GM18517 (cell line): ENCODE data around the gene KAZN.

ENCODE experiments used
- ATAC-seq: cut with Tn5 transposase; IDR thresholded peaks from one replicate; pipeline ENCODE4 v1.9.1; 2021; ENCODE audit warnings: mild to moderate bottlenecking, moderate library complexity; ENCODE audit not compliant: unreplicated experiment

The KAZN gene

GRCh38 chr1:15064217-15064929 is 465.9 kb downstream of the KAZN start:
- no peak for ATAC-seq

GRCh38 chr1:15065291-15065690 is 466.8 kb downstream of the KAZN start:
- no peak for ATAC-seq

- no peak for ATAC-seq
Measured at GRCh38 chr1:15065736-15066135, 467.3 kb downstream of the KAZN start.

GRCh38 chr1:15066191-15066590 is 467.7 kb downstream of the KAZN start:
- ATAC-seq: no peak

GRCh38 chr1:15067148-15067547 is 468.7 kb downstream of the KAZN start:
- ATAC-seq: no peak

GRCh38 chr1:15068152-15068551 is 469.7 kb downstream of the KAZN start:
- no peak for ATAC-seq

- no peak for ATAC-seq
Measured at GRCh38 chr1:15068997-15069396, 470.5 kb downstream of the KAZN start.

- no peak for ATAC-seq
Measured at GRCh38 chr1:15070145-15070748, 471.8 kb downstream of the KAZN start.

- no peak for ATAC-seq
Measured at GRCh38 chr1:15071936-15072335, 473.5 kb downstream of the KAZN start.

GRCh38 chr1:15073799-15074308 is 475.4 kb downstream of the KAZN start:
- no peak for ATAC-seq

GRCh38 chr1:15075175-15075574 is 476.7 kb downstream of the KAZN start:
- no peak for ATAC-seq

- ATAC-seq: no peak
Measured at GRCh38 chr1:15075817-15076216, 477.3 kb downstream of the KAZN start.

- ATAC-seq: no peak
Measured at GRCh38 chr1:15076807-15077206, 478.3 kb downstream of the KAZN start.

- no peak for ATAC-seq
Measured at GRCh38 chr1:15077384-15077783, 478.9 kb downstream of the KAZN start.

GRCh38 chr1:15080328-15081007 is 482.0 kb downstream of the KAZN start:
- no peak for ATAC-seq

- ATAC-seq: no peak
Measured at GRCh38 chr1:15081102-15081501, 482.6 kb downstream of the KAZN start.

- ATAC-seq: no peak
Measured at GRCh38 chr1:15083578-15083977, 485.1 kb downstream of the KAZN start.

- no peak for ATAC-seq
Measured at GRCh38 chr1:15088281-15088971, 489.9 kb downstream of the KAZN start.

GRCh38 chr1:15089258-15089992 is 490.9 kb downstream of the KAZN start:
- no peak for ATAC-seq

GRCh38 chr1:15090373-15090772 is 491.9 kb downstream of the KAZN start:
- ATAC-seq: no peak

- ATAC-seq: no peak
Measured at GRCh38 chr1:15094056-15094455, 495.6 kb downstream of the KAZN start.
